Tibial artery (tissue), 4 donors: ENCODE results near the gene NPPA.
A peak's percentile ranks its signal among the peaks of the same experiment; 100 is the strongest.

ENCODE experiments used
- DNase-seq, 2 donors: peaks; one replicate each; pipeline ENCODE4 v3.0.0-alpha.2; 2019
- H3K27ac ChIP-seq, 2 donors: fragments of 200-600 bp; sonication (generic) in 1 of 2; 1 replicate in 1 of 2; 2 replicates in 1 of 2; pipeline ENCODE4 v1.5.1; 2018 to 2019; ENCODE audit warnings: mild to moderate bottlenecking in 1 of 2
- H3K27me3 ChIP-seq, 2 donors: fragments of 200-600 bp; sonication (generic) in 1 of 2; one replicate each; pipeline versions ENCODE4 v1.5.1 to v1.6.0; 2016 to 2019
- H3K36me3 ChIP-seq, 3 donors: fragments of 200-600 bp; sonication (generic) in 2 of 3; one replicate each; pipeline ENCODE4 v1.5.1; 2016 to 2019; ENCODE audit warnings: mild to moderate bottlenecking in 2 of 3
- H3K4me1 ChIP-seq, 4 donors: fragments of 200-600 bp; sonication (generic) in 2 of 4; 1 replicate in 3 of 4; 2 replicates in 1 of 4; pipeline ENCODE4 v1.5.1; 2016 to 2019
- H3K4me3 ChIP-seq, 2 donors: fragments of 200-600 bp; sonication (generic) in 1 of 2; 1 replicate in 1 of 2; 2 replicates in 1 of 2; pipeline ENCODE4 v1.5.1; 2018 to 2019; ENCODE audit warnings: mild to moderate bottlenecking in 2 of 2
- H3K9me3 ChIP-seq, 3 donors: fragments of 200-600 bp; sonication (generic) in 1 of 3; one replicate each; pipeline ENCODE4 v1.5.1; 2016 to 2019
- CTCF ChIP-seq, 2 experiments: fragments of 200-600 bp in 1 of 2; fragments of 450-650 bp in 1 of 2; IDR thresholded peaks; one replicate each; pipeline ENCODE4 v1.5.1; 2017 to 2019; ENCODE audit warnings: antibody characterized with exemption in 2 of 2, mild to moderate bottlenecking in 1 of 2, moderate library complexity in 1 of 2
- intact Hi-C: fragments of 100-400 bp; cut with DNase I; formaldehyde crosslinking; loops from one replicate; pipeline ENCODE4 v1.15.0; 2023; ENCODE audit warnings: low total_unique reads

Gene NPPA

GRCh38 chr1:11828511-11828910 lies 19.1 kb downstream of the NPPA start:
- intact Hi-C loops, result no loop called here
- DNase-seq, result no peak
- no peak for TF ChIP-seq CTCF (IDR thresholded peaks at IDR 0.05)

GRCh38 chr1:11826946-11827345 lies 20.6 kb downstream of the NPPA start:
- intact Hi-C loops, result no loop called here
- Histone ChIP-seq H3K9me3 (no peaks in the 10 kb centered on the region), H3K27ac (no peak overlapping the region), H3K36me3 (peaks cover 88 to 100% (median 93%) of the 10 kb centered on the region in 3 donors), H3K27me3 (no peaks in the 10 kb centered on the region), H3K4me3 (no peak overlapping the region), H3K4me1 (no peaks in the 10 kb centered on the region)
- no peak for TF ChIP-seq CTCF (IDR thresholded peaks at IDR 0.05)
- DNase-seq, result no peak

More at GRCh38 chr1:11828511-11828910, 19.1 kb downstream of the NPPA start:
- H3K27me3 ChIP-seq, result no peaks in the 10 kb centered on the region
- H3K36me3 ChIP-seq, result peaks cover 87 to 100% (median 96%) of the 10 kb centered on the region in 3 donors
- no peaks in the 10 kb centered on the region for H3K9me3 ChIP-seq
- H3K4me1 ChIP-seq, result no peaks in the 10 kb centered on the region
- H3K4me3 ChIP-seq, result no peak overlapping the region
- H3K27ac ChIP-seq, result no peak overlapping the region

- TF ChIP-seq CTCF (IDR thresholded peaks at IDR 0.05), result no peak
- no peak for DNase-seq
- no peaks in the 10 kb centered on the region for H3K27me3 ChIP-seq
- no peaks in the 10 kb centered on the region for H3K9me3 ChIP-seq
- no peak overlapping the region for H3K4me3 ChIP-seq
- H3K36me3 ChIP-seq, result peaks cover 85 to 100% (median 92%) of the 10 kb centered on the region in 3 donors
- intact Hi-C loops, result no loop called here
- H3K4me1 ChIP-seq, result no peaks in the 10 kb centered on the region
- no peak overlapping the region for H3K27ac ChIP-seq
These were observed 22.5 kb downstream of the NPPA start for GRCh38 chr1:11825131-11825530.

- intact Hi-C loops, result no loop called here
- TF ChIP-seq CTCF (IDR thresholded peaks at IDR 0.05), result no peak
- no peaks in the 10 kb centered on the region for H3K4me1 ChIP-seq
- no peaks in the 10 kb centered on the region for H3K9me3 ChIP-seq
- no peaks in the 10 kb centered on the region for H3K27me3 ChIP-seq
- peaks cover 83 to 100% (median 91%) of the 10 kb centered on the region in 3 donors for H3K36me3 ChIP-seq
- H3K27ac ChIP-seq, result no peak overlapping the region
- no peak overlapping the region for H3K4me3 ChIP-seq
- peak in 1 of 2 donors; percentile 42 for DNase-seq
These were observed 24.0 kb downstream of the NPPA start for GRCh38 chr1:11823366-11824137.

- H3K27me3 ChIP-seq, result no peaks in the 10 kb centered on the region
- H3K9me3 ChIP-seq, result no peaks in the 10 kb centered on the region
- intact Hi-C loops, result no loop called here
- TF ChIP-seq CTCF (IDR thresholded peaks at IDR 0.05), result no peak
- no peaks in the 10 kb centered on the region for H3K4me1 ChIP-seq
- H3K27ac ChIP-seq, result no peak overlapping the region
- DNase-seq, result no peak
- peaks cover 79 to 96% (median 92%) of the 10 kb centered on the region in 3 donors for H3K36me3 ChIP-seq
- H3K4me3 ChIP-seq, result no peak overlapping the region
These were observed 25.5 kb downstream of the NPPA start for GRCh38 chr1:11822091-11822490.
